Suppressor macrophage treated with lipopolysaccharide for 4 hours (primary cell): ENCODE measurements around the gene PTGES3L.
"Not testable (repeated sequence)": the region's sequence is repeated elsewhere in the genome, so short reads cannot be mapped to it uniquely, and the experiment has no call there.

Experiments used
- DNase-seq: peaks from one replicate; pipeline ENCODE4 v3.0.0-alpha.2; 2020

Gene PTGES3L

DNA sequence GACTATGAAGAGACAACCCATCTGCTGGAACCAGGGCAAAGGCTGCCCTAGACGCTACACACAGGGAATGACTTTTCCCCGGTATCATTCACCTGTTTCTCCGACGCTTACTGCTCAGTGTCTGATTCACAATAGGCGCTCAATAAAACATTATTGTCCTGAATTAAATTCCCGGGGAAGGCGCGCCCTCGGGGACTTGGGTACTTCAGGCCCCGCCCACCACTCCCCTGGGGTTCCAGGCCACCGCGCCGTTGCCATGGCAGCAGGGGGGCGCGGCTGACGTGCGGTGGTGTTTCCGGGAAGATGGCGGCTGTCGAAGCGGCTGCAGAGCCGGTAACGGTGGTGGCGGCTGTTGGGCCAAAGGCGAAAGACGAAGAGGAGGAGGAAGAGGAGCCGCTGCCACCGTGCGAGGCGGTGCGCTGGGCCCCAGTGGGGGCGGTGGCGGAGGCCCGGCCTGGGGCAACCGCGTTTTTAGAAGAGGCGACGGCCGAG, 440 bp upstream of the PTGES3L start, which contains the start of gene RUNDC1:
RUNDC1 (plus strand) TSS at position 292 of the 492 bp plus-strand sequence; CDS start at position 304, 12 bp downstream.
- DNase-seq, result peak; percentile 91

DNA sequence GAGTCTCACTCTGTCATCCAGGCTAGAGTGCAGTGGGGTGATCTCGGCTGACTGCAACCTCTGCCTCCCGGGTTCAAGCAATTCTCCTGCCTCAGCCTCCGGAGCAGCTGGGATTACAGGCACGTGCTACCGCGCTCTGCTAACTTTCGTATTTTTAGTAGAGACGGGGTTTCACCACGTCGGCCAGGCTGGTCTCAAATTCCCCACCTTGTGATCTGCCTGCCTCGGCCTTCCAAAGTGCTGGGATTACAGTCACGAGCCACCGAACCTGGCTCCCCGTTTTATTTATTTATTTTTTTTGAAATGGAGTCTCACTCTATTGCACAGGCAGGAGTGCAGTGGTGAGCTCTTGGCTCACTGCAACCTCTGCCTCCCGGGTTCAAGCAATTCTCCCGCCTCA, 4.2 kb downstream of the PTGES3L start:
- not testable (repeated sequence) for DNase-seq

- no peak for DNase-seq
Observed at GRCh38 chr17:42975265-42975664, 4.6 kb downstream of the PTGES3L start.

GRCh38 chr17:42973323-42973722, 6.6 kb downstream of the PTGES3L start:
- DNase-seq, result not testable (repeated sequence)

DNA sequence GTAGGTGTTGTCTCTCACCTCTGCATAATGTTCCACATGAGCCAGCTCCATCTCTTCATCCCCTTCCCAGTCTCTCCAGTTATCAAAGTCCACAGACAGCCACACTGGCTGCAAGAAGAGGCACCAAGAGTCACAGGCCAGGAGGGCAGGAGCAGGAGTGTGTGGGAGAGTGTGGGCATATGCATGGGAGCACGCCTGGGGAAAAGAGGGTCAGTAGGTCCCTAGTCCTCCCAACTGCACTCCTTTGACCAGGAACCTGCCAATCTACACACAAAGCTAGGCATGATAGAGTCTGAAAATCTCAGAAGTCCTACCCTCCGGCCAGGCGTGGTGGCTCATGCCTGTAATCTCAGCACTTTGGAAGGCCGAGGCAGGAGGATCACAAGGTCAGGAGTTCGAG, 8.3 kb downstream of the PTGES3L start:
- DNase-seq, result no peak

GRCh38 chr17:42969001-42969581, 10.8 kb downstream of the PTGES3L start:
- peak; percentile 34 for DNase-seq

DNA sequence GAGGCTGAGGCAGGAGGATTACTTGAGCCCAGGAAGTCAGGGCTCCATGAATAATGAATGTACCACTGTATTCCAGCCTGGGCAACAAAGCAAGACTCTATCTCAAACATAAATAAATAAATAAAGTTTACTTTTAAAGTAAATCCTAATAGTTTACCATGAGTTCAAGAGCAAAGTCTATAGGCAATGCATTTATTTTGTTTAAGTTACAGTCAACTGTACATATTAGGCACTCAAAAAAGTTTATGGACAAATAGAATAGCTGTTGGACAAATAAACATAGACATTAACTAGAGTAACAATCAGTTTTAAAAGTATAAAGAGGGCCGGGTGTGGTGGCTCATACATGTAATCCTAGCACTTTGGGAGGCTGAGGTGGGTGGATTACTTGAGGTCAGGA, 12.0 kb downstream of the PTGES3L start:
- DNase-seq, result no peak

DNA sequence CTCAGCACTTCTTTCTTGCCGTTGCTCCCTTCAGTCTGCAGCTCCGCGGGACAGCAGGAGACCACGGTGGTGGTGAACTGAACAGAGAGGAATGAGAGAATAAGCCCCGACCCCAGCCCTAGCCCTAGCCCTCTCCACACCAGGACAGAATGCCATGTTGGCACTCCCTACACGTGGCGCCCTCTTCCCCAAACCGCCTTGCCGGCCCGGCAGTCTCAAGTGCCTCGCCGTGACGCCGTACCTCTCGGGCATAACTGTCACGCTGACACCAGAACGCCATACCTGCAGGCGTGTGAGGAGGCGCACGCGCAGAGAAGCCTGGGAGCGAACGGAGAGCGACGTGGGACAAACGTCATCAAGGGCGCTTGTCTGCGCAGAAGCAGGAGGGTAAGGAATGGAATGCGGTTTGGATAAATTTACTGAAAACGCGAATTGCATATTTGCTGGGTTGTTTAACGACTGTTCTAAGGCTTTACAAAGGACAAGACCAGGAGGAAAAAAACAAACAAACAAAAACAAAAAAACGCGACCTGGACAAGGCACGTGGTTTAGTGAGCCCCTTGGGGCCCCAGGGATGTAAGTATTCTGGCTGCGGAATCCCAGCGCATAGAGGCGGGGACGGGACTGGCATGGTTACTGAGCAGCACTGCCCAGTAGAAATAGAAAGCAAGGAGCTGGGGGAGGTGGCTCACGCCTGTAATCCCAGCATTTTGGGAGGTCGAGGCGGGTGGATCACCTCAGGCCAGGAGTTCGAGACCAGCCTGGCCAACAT, 15.5 kb downstream of the PTGES3L start, which contains the start of gene AARSD1:
AARSD1 (minus strand) TSS at position 294 of the 772 bp plus-strand sequence; CDS start at position 280, 14 bp downstream.
- DNase-seq, result peak; percentile 92

DNA sequence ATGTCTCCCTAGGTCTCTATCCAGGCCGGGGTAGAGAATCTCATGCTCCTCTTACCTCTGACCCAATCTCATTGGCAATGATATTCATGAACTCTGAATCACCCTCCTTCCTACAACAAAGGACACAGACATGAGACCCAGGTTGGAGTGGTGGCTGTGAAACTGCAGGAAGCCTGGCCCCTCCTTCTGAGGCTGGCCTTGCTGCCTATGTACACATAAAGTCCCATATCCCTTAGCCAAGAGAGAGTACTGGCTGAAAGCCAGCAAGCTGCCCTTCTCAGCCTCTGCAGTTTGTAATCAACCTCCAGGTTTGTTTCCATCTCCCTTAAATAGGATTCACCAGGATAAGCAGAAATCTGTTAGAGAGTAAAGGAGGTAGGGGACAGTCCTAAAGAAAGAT, 26.2 kb downstream of the PTGES3L start:
- no peak for DNase-seq

DNA sequence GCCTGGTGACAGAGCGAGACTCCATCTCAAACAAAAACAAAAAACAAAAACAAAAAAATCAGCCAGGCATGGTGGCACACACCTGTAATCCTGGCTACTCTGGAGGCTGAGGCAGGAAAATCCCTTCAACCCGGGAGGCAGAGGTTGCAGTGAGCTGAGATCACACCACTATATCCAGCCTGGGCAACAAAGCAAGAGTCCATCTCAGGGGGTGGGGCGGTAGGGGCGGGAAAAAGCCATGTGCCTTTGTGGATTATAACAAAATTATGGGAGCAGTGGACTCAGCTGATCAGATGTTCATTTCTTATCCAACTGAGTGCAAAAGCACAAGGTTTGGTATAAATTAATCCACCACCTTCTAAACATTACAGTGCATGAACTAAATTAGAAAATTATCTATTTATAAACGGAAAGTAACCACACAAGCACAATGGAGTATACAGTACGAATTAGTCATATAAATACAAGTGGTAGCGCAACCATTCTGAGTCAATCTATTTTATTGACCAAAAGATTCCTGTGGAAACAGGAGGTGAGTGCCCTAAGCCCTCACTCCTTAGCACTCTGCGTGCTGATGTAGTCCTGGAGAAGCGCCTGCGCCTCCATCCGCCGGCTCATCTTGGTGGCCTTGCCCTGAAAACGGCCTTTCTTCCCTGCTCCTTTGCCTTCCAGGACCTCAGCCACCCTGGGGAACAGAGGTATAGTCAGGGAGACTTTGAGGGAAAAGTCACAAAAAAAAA, 29.7 kb downstream of the PTGES3L start:
- no peak for DNase-seq

DNA sequence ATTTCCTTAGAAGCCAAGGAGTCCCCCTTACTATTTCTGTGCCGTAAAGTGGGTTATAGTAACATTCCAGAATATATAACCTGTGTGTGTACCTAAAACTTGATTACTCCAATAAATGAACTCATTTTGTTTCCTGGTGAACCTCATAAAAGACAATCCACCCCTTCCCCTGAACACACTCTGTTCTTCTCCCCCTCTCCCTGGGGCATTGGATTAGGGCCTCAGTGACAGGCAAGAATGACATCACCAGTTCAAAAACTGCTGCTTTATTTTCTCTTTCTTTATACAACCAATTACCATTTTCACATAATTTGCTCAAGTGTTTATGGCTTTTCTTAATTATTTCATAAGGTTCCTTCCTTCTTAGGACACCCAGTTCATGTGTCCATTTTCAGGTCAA, 33.1 kb downstream of the PTGES3L start:
- no peak for DNase-seq

GRCh38 chr17:42944211-42944610, 35.7 kb downstream of the PTGES3L start:
- DNase-seq, result no peak

DNA sequence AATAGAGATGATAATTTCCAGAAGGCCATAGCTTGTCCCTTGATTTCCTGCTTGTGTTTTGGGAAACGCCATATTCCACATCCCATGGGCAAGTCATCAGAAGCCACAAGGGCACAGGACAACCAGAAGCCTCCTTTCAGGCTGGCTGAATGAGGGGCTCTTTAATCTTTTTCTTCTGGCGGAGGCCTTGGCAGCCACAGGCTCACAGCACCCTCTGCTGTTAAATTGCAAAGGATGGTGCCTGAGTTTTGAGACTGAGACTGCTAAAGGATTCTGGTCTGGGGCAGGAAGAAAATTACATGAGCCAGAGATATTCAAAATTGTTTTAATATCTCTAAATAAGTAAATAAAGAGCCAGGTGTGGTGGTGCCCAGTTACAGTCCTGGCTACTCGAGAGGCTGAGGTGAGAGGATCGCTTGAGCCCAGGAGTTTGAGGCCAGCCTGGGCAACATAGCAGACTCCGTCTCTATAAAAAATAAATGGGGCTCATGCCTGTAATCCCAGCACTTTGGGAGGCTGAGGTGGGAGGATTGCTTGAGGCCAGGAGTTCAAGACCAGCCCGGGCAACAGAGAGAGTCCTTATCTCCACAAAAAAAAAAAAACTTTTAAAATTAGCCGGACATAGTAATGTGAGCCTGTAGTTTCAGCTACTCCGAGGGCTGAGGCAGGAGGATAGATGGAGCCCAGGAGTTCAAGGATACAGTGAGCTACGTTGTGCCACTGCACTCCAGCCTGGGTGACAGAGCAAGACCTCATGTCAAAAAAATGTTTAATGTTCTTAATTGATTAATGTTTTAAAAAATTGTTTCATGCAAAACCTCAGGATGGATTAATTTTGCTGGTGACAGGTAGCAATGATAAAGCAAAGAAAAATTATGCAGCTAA, 41.9 kb downstream of the PTGES3L start:
- peak; percentile 65 for DNase-seq

DNA sequence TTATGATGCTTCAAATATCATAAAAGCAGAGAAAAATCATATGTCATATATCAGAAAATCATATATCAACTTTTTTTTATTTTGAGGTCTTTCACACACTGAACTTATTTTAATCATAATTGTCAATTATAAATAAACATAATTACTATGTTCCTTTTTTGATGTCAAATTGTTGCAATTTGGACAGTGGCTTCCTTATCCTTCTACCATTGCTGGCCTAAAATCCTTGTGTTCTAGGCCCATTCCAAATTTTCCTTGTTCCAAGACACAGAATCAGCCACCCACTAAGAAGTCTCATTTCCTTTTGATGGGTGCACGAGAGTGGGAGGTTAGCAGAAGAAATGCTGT, 50.4 kb downstream of the PTGES3L start:
- DNase-seq, result no peak

GRCh38 chr17:42928714-42929496, 51.0 kb downstream of the PTGES3L start:
- DNase-seq, result peak; percentile 95

DNA sequence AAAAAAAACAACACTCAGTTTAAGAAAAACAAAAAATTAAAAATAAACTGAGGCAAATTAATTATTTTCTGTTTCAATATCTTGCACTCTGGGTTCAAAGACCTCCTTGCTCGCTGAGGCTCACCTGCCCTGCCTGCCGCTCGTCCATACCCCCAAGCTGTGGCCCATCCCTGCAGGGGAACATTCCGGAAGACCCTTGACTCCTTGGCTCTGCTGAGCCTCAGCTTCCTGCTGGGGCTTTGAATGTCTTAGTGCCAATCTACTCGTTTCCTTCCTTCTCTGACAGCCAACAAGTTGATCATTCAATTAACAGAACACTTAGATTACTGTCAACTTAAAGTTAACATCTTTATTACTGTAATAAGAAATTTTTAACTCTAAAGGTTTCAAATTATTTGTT, 55.0 kb downstream of the PTGES3L start:
- no peak for DNase-seq

DNA sequence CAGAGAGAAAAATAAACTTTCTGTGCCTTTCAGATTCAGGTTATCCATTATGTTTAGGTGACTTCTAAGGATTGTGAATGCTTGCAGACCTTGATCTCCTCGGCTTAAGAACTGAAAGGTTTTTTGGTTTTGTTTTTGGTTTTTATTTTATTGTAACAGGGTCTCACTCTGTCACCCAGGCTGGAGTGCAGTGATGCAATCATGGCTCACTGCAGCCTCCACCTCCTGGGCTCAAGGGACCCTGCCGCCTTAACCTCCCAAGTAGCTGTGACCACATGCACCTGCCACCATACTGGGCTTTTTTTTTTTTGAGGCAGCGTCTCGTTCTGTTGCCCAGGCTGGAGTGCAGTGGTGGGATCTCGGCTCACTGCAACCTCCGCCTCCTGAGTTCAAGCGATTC, 56.4 kb downstream of the PTGES3L start:
- not testable (repeated sequence) for DNase-seq

DNA sequence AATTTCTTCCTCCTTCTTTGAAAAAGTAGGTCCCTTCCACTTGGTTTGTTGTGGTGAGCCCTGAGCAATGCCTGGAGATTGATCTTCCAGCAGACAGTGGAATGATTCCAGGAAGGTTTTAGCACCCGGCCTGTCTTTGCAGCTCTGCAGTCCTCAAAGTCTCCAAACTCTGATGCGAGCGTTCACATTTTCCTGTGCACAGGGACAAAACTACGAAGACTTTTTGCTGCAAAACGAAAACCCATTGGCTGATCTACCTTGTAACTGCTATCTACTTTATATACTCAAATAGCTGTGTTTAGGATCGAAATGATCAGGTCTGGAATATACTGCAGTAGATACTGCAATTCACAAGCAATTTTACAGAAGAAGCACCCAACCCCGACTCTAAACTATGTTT, 57.6 kb downstream of the PTGES3L start:
- DNase-seq, result no peak

DNA sequence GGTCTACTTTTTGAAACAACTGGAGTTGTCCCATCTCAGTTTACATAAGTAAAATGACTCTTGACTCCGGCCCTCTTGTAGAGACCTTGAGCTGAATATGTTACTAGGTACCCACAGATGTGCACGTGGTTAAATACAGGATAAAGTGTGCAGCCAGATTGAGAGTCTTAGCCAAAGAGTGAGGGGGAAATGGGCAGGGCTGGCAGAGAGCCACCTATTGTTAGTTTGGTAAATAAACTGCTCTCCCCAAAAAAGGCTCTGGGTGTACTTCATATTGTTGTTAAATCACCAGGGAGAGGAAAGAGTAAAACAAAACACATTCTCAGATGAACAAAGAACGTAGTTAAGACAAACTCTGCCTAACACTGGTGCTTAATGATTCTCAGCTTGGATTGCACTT, 59.0 kb downstream of the PTGES3L start:
- DNase-seq, result no peak

DNA sequence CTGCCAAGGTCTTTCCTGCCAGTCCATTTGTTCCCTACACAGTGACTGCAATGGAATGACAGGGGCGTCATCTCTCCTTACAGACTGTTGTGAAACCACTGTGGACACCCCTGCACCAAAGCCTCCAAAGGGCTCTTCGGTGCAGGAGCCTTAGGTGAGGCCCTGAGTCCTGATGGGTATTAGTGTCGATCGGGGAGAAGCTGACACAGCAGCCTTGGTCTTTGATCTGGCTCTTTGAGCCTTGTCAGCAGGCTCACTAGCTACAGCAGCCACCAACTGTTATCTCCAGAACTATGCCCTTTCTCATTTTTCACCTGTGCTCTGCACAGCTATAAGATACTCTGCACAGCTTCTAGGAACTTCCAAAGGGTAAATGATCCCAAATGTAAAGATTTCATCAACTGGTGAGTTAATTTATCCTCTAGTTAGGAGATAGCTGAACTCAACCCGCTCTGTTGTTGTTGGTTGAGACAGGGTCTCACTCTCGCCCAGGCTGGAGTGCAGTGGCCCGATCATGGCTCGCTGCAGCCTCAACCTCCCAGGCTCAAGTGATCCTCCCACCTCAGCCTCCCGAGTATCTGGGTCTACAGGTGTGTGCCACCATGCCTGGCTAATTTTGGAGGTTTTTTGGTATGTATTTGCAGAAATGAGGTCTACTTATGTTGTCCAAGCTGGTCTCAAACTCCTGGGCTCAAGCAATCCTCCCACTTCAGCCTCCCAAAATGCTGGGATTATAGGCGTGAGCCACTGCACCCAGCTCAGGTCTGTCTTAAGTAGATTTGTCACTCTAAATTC, 59.6 kb downstream of the PTGES3L start:
- DNase-seq, result no peak

DNA sequence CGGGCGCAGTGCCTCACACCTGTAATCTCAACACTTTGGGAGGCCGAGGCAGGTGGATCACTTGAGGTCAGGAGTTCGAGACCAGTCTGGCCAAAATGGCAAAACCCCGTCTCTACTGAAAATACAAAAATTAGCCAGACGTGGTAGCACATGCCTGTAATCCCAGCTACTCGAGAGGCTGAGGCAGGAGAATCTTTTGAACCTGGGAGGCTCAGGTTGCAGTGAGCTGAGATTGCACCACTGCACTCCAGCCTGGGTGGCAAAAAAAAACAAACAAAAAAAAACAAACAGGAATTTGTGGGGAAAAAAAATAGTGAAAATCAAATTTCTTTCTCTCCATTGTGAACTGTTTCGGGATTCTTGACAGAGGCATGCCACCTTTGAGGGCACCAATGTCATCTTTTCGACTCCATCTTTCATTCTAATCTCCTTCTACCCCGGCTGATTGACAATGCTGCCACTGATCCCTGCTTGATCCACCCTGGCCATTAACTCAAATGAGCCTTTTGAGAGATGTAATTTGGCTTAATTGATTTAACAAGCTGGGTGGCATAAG, 60.3 kb downstream of the PTGES3L start:
- DNase-seq, result not testable (repeated sequence)
